ENCODE results near the gene PLCG1.

DNA sequence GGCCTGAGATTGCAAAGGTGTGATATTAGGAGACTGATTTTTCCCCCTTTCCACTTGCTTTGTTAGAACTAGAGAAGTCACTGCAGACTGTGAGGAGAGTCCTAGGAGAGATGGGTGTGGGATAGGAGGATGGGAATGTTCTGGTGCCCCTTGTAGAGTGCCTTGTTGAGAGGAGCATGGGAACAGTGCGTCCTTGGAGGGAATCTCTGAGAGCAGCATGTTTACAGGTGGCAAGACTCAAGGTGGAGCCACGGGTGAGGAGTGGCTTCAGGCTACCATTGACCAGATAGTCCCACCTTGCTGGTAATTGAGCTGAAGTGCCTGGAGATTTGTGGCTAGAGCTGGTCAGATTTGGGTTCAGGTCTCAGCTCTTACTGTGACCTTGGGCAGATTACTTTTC is 6.0 kb downstream of the PLCG1 start:
- TF ChIP-seq CEBPB (IDR thresholded peaks at IDR 0.05; ENCODE audit: low read depth, low read length) (no peak), CBX5 (IDR thresholded peaks at IDR 0.05; ENCODE audit: low read depth, low read length) (no peak), RAD21 (IDR thresholded peaks at IDR 0.05 in 1 of 2, conservative IDR thresholded peaks at IDR 0.05 in 1 of 2; ENCODE audit: low read depth in 2 of 2, low read length in 2 of 2) (no peak), POLR2AphosphoS5 (IDR thresholded peaks at IDR 0.05; ENCODE audit: low read depth, low read length) (no peak), POLR2A (IDR thresholded peaks at IDR 0.05; ENCODE audit: control extremely low read depth in 1 of 2, low read depth in 2 of 2, low read length in 2 of 2) (no peak), JUN (IDR thresholded peaks at IDR 0.05; ENCODE audit: low read depth, low read length) (no peak), CREB1 (IDR thresholded peaks at IDR 0.05) (no peak), CTBP2 (IDR thresholded peaks at IDR 0.05; ENCODE audit: borderline replicate concordance, insufficient read depth, insufficient read length, low read length) (no peak)
- TF ChIP-seq, protein P1, sequence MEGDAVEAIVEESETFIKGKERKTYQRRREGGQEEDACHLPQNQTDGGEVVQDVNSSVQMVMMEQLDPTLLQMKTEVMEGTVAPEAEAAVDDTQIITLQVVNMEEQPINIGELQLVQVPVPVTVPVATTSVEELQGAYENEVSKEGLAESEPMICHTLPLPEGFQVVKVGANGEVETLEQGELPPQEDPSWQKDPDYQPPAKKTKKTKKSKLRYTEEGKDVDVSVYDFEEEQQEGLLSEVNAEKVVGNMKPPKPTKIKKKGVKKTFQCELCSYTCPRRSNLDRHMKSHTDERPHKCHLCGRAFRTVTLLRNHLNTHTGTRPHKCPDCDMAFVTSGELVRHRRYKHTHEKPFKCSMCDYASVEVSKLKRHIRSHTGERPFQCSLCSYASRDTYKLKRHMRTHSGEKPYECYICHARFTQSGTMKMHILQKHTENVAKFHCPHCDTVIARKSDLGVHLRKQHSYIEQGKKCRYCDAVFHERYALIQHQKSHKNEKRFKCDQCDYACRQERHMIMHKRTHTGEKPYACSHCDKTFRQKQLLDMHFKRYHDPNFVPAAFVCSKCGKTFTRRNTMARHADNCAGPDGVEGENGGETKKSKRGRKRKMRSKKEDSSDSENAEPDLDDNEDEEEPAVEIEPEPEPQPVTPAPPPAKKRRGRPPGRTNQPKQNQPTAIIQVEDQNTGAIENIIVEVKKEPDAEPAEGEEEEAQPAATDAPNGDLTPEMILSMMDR (IDR thresholded peaks at IDR 0.05; ENCODE audit: control extremely low read depth in 1 of 3, insufficient read depth in 1 of 3, low read depth in 1 of 3, low read length in 3 of 3), result no peak
- TF ChIP-seq, protein P2, sequence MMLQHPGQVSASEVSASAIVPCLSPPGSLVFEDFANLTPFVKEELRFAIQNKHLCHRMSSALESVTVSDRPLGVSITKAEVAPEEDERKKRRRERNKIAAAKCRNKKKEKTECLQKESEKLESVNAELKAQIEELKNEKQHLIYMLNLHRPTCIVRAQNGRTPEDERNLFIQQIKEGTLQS (IDR thresholded peaks at IDR 0.05; ENCODE audit: insufficient read depth, low read depth, low read length), result no peak
